Measurements from ENCODE around the gene SPOCK1.

DNA sequence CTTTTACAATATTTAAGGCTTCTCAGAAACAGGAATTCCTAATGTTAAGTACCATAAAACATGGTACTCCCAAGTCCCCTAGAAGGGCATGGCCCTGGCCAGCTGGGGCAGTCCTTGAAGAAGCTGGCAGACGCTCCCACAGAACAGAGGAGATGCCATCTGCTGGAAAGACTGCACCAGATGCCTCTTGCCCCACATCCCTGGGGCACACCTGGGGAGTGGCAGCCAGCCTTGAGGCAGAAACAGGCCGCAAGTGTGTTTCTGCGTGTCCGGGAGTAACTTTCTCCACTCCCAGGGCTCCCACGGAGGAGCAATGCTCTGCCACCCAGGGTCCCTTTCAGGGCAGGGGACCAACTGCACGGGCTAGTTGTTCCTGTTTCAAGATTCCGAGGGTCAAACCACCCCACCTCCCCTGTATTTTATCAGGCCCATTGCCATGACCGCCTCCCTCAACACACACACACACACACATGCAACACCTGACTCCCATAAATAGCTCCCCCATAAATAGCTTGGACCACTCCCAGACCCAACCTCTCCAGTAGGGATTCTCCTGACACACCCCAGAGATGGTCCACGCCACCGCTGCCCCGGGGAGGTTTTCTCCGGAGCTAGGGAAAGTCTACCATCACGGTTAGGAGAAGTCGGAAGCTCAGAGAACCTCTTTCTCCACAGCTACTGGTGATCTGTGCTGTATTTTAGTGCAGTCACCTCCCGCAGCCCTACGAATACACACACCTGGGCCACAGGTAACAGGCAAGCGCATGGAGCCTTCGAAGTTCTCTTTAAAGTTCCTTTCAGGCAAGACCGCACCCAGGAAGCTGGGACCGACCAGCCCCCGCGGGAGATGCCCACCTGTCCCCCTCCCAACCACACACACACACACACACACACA, 1.5 kb downstream of the SPOCK1 start:
- TF ChIP-seq SP1 (IDR thresholded peaks at IDR 0.05) (no peak), CTBP1 (IDR thresholded peaks at IDR 0.05; ENCODE audit: borderline replicate concordance) (no peak), ELF4 (IDR thresholded peaks at IDR 0.05) (no peak), BHLHE40 (IDR thresholded peaks at IDR 0.05; ENCODE audit: borderline replicate concordance) (no peak), TARDBP (IDR thresholded peaks at IDR 0.05) (no peak), FOXK2 (IDR thresholded peaks at IDR 0.05) (no peak), ARNT (IDR thresholded peaks at IDR 0.05) (no peak)

Measured in HEK293T (cell line).